Measurements from ENCODE around the gene FST. TPM values are rescaled to one million over a fixed set of nuclear protein-coding genes. Genes with fewer than 3 reads are reported as not detected.

FST gene
- 31.6 and 91.1 TPM in 2 replicates for total RNA-seq

GRCh38 chr5:53480416-53481158 is at the start of gene FST:
Gene FST (plus strand): TSS chr5:53480629. CDS start chr5:53480792, 163 bp downstream.

Other genes with a start within 250 kb of the FST start
- gene NDUFS4, start 80.0 kb downstream of the FST start, total RNA-seq, result 56.9 and 80.1 TPM in 2 replicates